ENCODE results near the gene ZNF750. TPM values are rescaled to one million over a fixed set of nuclear protein-coding genes. Genes with fewer than 3 reads are reported as not detected.
A peak's percentile ranks its signal among the peaks of the same experiment; 100 is the strongest.

ZNF750 gene
- total and polyA plus RNA-seq, 2 of the 13 experiments (the other 11 are each of a cell fraction or from before 2014, with no cell fraction given), result not detected

DNA sequence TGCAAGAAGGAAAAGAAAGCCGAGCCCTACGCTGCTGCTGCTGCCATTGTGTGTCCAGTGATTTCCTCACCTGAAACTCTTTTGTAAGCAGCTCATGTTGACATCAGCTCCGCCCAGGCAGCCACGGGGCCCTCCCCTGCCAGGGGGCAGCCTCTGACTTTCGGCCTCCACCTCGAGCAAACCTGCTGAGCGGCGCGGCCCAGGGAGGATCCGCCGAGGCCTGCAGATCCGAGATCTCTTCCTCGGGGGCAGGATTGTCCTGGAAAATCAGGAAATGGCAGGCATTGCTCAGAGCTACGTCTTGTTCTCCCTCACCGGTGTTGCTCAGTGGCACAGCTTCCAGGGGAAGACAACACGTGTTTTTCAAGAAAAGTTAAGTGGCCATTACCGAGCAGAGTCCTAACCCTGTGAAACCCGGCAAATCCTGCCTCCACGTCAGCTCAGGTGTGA lies 35.6 kb upstream of the ZNF750 start:
- DNase-seq (ENCODE audit: low spot score) (peak; percentile 64), ATAC-seq (peak; percentile 50)
- 0 out of 2 replicates have a peak, but pooled peaks have one; percentile 50 for TF ChIP-seq RBFOX2 (IDR thresholded peaks at IDR 0.05; ENCODE audit: low read depth, low read length)
- TF ChIP-seq ZNF446 (CRISPR knock-in tag; IDR thresholded peaks at IDR 0.05), result 0 out of 2 replicates have a peak, but pooled peaks have one; percentile 34
- TF ChIP-seq, protein P1, sequence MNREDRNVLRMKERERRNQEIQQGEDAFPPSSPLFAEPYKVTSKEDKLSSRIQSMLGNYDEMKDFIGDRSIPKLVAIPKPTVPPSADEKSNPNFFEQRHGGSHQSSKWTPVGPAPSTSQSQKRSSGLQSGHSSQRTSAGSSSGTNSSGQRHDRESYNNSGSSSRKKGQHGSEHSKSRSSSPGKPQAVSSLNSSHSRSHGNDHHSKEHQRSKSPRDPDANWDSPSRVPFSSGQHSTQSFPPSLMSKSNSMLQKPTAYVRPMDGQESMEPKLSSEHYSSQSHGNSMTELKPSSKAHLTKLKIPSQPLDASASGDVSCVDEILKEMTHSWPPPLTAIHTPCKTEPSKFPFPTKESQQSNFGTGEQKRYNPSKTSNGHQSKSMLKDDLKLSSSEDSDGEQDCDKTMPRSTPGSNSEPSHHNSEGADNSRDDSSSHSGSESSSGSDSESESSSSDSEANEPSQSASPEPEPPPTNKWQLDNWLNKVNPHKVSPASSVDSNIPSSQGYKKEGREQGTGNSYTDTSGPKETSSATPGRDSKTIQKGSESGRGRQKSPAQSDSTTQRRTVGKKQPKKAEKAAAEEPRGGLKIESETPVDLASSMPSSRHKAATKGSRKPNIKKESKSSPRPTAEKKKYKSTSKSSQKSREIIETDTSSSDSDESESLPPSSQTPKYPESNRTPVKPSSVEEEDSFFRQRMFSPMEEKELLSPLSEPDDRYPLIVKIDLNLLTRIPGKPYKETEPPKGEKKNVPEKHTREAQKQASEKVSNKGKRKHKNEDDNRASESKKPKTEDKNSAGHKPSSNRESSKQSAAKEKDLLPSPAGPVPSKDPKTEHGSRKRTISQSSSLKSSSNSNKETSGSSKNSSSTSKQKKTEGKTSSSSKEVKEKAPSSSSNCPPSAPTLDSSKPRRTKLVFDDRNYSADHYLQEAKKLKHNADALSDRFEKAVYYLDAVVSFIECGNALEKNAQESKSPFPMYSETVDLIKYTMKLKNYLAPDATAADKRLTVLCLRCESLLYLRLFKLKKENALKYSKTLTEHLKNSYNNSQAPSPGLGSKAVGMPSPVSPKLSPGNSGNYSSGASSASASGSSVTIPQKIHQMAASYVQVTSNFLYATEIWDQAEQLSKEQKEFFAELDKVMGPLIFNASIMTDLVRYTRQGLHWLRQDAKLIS (CRISPR knock-in tag; IDR thresholded peaks at IDR 0.05), result no peak
- no peak for TF ChIP-seq ZNF333 (CRISPR knock-in tag; IDR thresholded peaks at IDR 0.05; ENCODE audit: borderline replicate concordance)
- TF ChIP-seq, protein P2, sequence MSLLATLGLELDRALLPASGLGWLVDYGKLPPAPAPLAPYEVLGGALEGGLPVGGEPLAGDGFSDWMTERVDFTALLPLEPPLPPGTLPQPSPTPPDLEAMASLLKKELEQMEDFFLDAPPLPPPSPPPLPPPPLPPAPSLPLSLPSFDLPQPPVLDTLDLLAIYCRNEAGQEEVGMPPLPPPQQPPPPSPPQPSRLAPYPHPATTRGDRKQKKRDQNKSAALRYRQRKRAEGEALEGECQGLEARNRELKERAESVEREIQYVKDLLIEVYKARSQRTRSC (CRISPR knock-in tag; IDR thresholded peaks at IDR 0.05; ENCODE audit: low read depth), result 0 out of 2 replicates have a peak, but pooled peaks have one; percentile 53
- no peak for TF ChIP-seq ATM (IDR thresholded peaks at IDR 0.05; ENCODE audit: borderline replicate concordance)
- TF ChIP-seq, protein P3, sequence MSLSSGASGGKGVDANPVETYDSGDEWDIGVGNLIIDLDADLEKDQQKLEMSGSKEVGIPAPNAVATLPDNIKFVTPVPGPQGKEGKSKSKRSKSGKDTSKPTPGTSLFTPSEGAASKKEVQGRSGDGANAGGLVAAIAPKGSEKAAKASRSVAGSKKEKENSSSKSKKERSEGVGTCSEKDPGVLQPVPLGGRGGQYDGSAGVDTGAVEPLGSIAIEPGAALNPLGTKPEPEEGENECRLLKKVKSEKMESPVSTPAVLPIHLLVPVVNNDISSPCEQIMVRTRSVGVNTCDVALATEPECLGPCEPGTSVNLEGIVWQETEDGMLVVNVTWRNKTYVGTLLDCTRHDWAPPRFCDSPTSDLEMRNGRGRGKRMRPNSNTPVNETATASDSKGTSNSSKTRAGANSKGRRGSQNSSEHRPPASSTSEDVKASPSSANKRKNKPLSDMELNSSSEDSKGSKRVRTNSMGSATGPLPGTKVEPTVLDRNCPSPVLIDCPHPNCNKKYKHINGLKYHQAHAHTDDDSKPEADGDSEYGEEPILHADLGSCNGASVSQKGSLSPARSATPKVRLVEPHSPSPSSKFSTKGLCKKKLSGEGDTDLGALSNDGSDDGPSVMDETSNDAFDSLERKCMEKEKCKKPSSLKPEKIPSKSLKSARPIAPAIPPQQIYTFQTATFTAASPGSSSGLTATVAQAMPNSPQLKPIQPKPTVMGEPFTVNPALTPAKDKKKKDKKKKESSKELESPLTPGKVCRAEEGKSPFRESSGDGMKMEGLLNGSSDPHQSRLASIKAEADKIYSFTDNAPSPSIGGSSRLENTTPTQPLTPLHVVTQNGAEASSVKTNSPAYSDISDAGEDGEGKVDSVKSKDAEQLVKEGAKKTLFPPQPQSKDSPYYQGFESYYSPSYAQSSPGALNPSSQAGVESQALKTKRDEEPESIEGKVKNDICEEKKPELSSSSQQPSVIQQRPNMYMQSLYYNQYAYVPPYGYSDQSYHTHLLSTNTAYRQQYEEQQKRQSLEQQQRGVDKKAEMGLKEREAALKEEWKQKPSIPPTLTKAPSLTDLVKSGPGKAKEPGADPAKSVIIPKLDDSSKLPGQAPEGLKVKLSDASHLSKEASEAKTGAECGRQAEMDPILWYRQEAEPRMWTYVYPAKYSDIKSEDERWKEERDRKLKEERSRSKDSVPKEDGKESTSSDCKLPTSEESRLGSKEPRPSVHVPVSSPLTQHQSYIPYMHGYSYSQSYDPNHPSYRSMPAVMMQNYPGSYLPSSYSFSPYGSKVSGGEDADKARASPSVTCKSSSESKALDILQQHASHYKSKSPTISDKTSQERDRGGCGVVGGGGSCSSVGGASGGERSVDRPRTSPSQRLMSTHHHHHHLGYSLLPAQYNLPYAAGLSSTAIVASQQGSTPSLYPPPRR (CRISPR knock-in tag; IDR thresholded peaks at IDR 0.05; ENCODE audit: borderline replicate concordance), result peak; percentile 36; the same call in 1 of the 2 replicates
- TF ChIP-seq CEBPG (CRISPR knock-in tag; IDR thresholded peaks at IDR 0.05), result 0 out of 2 replicates have a peak, but pooled peaks have one; percentile 37
- TF ChIP-seq REPIN1 (CRISPR knock-in tag; IDR thresholded peaks at IDR 0.05; ENCODE audit: borderline replicate concordance, low read depth), result 0 out of 2 replicates have a peak, but pooled peaks have one; percentile 45
- no peak for TF ChIP-seq NR1H2 (CRISPR knock-in tag; IDR thresholded peaks at IDR 0.05; ENCODE audit: borderline replicate concordance, low read depth)
- TF ChIP-seq ZNF282 (IDR thresholded peaks at IDR 0.05; ENCODE audit: partially characterized antibody), result no peak
- TF ChIP-seq SRSF9 (IDR thresholded peaks at IDR 0.05; ENCODE audit: borderline replicate concordance, insufficient read depth, low read depth, low read length, poor library complexity, severe bottlenecking), result no peak
- peak; percentile 38; the same call in 1 of the 2 replicates for TF ChIP-seq SOX5 (CRISPR knock-in tag; IDR thresholded peaks at IDR 0.05; ENCODE audit: borderline replicate concordance)

More for the DNA sequence above, 35.6 kb upstream of the ZNF750 start:
- in situ Hi-C loops (cut with HindIII; ENCODE audit: extremely low pct_ligation_motif_present, low pct_unique_long_range_greater_than_20kb), result no loop called here
- 0 out of 6 replicates have a peak overlapping the region, but pooled peaks of 1 of the 3 experiments have one; percentile 23 for H3K4me3 ChIP-seq (replicated peaks in 1 of 3; ENCODE audit: insufficient read depth in 1 of 3, low read depth in 2 of 3, low read length in 3 of 3)
- peaks cover 33% of the 10 kb centered on the region for H3K4me1 ChIP-seq (ENCODE audit: insufficient read depth, low read length)
- H2AFZ ChIP-seq (ENCODE audit: low read length), result no peak overlapping the region
- peak overlapping the region; percentile 60 for H3K9ac ChIP-seq (ENCODE audit: insufficient read depth, low read depth, low read length)
- ChIA-PET POLR2A (interaction anchor here (0.6 to 1.7 kb wide), 4 partner anchors 12 to 117 kb away, joined by 4 to 11 read pairs (median 6); no protein-coding TSS in a partner anchor), CTCF (ENCODE audit: low intra/inter-chr PET ratio, low total read pairs) (interaction anchor here (1.5 kb wide), 1 partner anchor 22 kb away, joined by 3 read pairs; no protein-coding TSS in a partner anchor)
- no peaks in the 10 kb centered on the region for H4K20me1 ChIP-seq (ENCODE audit: insufficient read depth, low read length)
- peaks cover 9 to 14% of the 10 kb centered on the region in 2 experiments; a peak in 4 of 5 replicates for H3K36me3 ChIP-seq (replicated peaks in 1 of 2; ENCODE audit: control insufficient read depth in 1 of 2, insufficient read depth in 2 of 2, low read length in 2 of 2)
- BruUV-seq (replicated peaks), result no TSS peak
- H3K4me2 ChIP-seq (ENCODE audit: low read depth, low read length), result peak overlapping the region; percentile 50
- no peaks in the 10 kb centered on the region for H3K9me3 ChIP-seq (ENCODE audit: low read length)
- no peak for FAIRE-seq
- 80% methylated on average over 19 of the region's 19 CpGs for WGBS (ENCODE audit: low lambda C conversion rate)
- intact Hi-C loops (cut with micrococcal nuclease; ENCODE audit: unreplicated experiment), result loop anchor here (5.0 kb wide), 1 partner anchor 42 kb away; no protein-coding TSS in a partner anchor
- no peaks in the 10 kb centered on the region for H3K27me3 ChIP-seq (ENCODE audit: control insufficient read depth in 1 of 2, insufficient read depth in 2 of 2, low read length in 2 of 2)
- peak overlapping the region; percentile 53 for H3K27ac ChIP-seq (ENCODE audit: extremely low read length, insufficient read depth, low read length)
- H3K79me2 ChIP-seq (ENCODE audit: insufficient read depth, low read length), result peaks cover 3% of the 10 kb centered on the region
